Transverse colon (tissue), 4 donors: Measurements from ENCODE around the gene OSTC.

Source experiments
- POLR2A ChIP-seq: fragments of 450-650 bp; IDR thresholded peaks from one replicate; pipeline ENCODE4 v1.6.1; 2016; ENCODE audit warnings: antibody characterized with exemption, mild to moderate bottlenecking, moderate library complexity
- POLR2AphosphoS5 ChIP-seq, 3 donors: sonication (generic); formaldehyde crosslinking; IDR thresholded peaks; one replicate each; pipeline ENCODE4 v1.6.1; 2016; ENCODE audit warnings: antibody characterized with exemption in 3 of 3
- TF ChIP-seq, protein P1 (sequence below), 5 experiments: fragments of 200-600 bp in 3 of 5; fragments of 450-650 bp in 2 of 5; sonication (generic) in 3 of 5; IDR thresholded peaks; 1 replicate in 2 of 5; 2 replicates in 3 of 5; pipeline ENCODE4 v1.5.1; 2016 to 2017; ENCODE audit warnings: antibody characterized with exemption in 5 of 5, inconsistent platforms in 3 of 5, mild to moderate bottlenecking in 2 of 5, moderate library complexity in 1 of 5

DNA sequence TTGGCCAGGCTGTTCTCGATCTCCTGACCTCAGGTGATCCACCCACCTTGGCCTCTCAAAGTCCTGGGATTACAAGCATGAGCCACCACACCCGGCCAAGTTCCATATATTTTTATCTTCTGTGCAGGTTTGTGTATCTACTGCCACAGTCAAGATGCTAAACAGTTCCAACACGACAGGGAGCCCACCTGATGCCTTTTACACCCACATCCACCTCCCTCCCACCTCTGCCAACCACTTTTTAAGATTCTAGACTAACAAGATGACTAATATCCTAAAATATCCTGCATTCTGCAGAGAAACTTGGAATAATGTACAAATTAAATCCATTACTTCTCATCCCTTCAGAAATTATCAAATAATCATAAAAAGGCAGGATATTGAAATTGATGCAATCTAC lies 49.3 kb upstream of the OSTC start:
- no peak for TF ChIP-seq POLR2A
- no peak for TF ChIP-seq POLR2AphosphoS5 (IDR thresholded peaks at IDR 0.05)
- TF ChIP-seq, protein P1, sequence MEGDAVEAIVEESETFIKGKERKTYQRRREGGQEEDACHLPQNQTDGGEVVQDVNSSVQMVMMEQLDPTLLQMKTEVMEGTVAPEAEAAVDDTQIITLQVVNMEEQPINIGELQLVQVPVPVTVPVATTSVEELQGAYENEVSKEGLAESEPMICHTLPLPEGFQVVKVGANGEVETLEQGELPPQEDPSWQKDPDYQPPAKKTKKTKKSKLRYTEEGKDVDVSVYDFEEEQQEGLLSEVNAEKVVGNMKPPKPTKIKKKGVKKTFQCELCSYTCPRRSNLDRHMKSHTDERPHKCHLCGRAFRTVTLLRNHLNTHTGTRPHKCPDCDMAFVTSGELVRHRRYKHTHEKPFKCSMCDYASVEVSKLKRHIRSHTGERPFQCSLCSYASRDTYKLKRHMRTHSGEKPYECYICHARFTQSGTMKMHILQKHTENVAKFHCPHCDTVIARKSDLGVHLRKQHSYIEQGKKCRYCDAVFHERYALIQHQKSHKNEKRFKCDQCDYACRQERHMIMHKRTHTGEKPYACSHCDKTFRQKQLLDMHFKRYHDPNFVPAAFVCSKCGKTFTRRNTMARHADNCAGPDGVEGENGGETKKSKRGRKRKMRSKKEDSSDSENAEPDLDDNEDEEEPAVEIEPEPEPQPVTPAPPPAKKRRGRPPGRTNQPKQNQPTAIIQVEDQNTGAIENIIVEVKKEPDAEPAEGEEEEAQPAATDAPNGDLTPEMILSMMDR (IDR thresholded peaks at IDR 0.05) = no peak
